Stomach (tissue), 9 donors: Measurements from ENCODE around the gene PRXL2A. TPM values are rescaled to one million over a fixed set of nuclear protein-coding genes. Genes with fewer than 3 reads are reported as not detected.

Source experiments
- DNase-seq, 2 donors: peaks; one replicate each; pipeline versions ENCODE4 v3.0.0 to v3.0.0-alpha.2; 2013 to 2019
- H3K27ac ChIP-seq, 5 donors: fragments of 200-600 bp in 4 of 5; sonication (generic) in 4 of 5; one replicate each; pipeline ENCODE4 v1.5.1; 2013 to 2019; ENCODE audit warnings: mild to moderate bottlenecking in 1 of 5, moderate library complexity in 1 of 5
- H3K27me3 ChIP-seq, 3 donors: fragments of 200-600 bp; sonication (generic); one replicate each; pipeline ENCODE4 v1.5.1; 2017 to 2019; ENCODE audit warnings: mixed run types in 1 of 3
- H3K36me3 ChIP-seq, 4 donors: fragments of 200-600 bp; sonication (generic); 1 replicate in 3 of 4; 2 replicates in 1 of 4; pipeline ENCODE4 v1.5.1; 2016 to 2019
- H3K4me1 ChIP-seq, 4 donors: fragments of 200-600 bp; sonication (generic); one replicate each; pipeline ENCODE4 v1.5.1; 2016 to 2019
- H3K4me3 ChIP-seq, 4 donors: fragments of 200-600 bp; sonication (generic) in 3 of 4; one replicate each; pipeline ENCODE4 v1.5.1; 2016 to 2019; ENCODE audit warnings: mild to moderate bottlenecking in 1 of 4
- H3K9me3 ChIP-seq, 4 donors: fragments of 200-600 bp; sonication (generic); one replicate each; pipeline ENCODE4 v1.5.1; 2016 to 2019
- CTCF ChIP-seq, 7 experiments: fragments of 450-650 bp in 4 of 7; fragments of 200-600 bp in 3 of 7; sonication (generic) in 3 of 7; IDR thresholded peaks; one replicate each; pipeline ENCODE4 v1.5.1; 2016 to 2019; ENCODE audit warnings: antibody characterized with exemption in 7 of 7, control low read depth in 2 of 7, mild to moderate bottlenecking in 1 of 7
- EP300 ChIP-seq: sonication (generic); formaldehyde crosslinking; IDR thresholded peaks from one replicate; pipeline ENCODE4 v1.6.1; 2017; ENCODE audit warnings: antibody characterized with exemption
- POLR2A ChIP-seq, 4 donors: fragments of 450-650 bp; IDR thresholded peaks; one replicate each; pipeline ENCODE4 v1.6.1; 2016; ENCODE audit warnings: antibody characterized with exemption in 4 of 4, control low read depth in 2 of 4, mild to moderate bottlenecking in 1 of 4, moderate library complexity in 1 of 4
- POLR2AphosphoS5 ChIP-seq, 3 donors: sonication (generic); formaldehyde crosslinking; IDR thresholded peaks; one replicate each; pipeline ENCODE4 v1.6.1; 2016; ENCODE audit warnings: antibody characterized with exemption in 3 of 3
- WGBS, 5 donors: extraction: QIAGEN DNeasy Blood & Tissue Kit in 3 of 5; methylation state at CpG; one replicate each; pipeline versions ENCODE4 v1.1.5 to v1.1.7; 2013 to 2018; 5-methylcytosine and 5-hydroxymethylcytosine counted together
- intact Hi-C: fragments of 100-400 bp; cut with DNase I; formaldehyde crosslinking; loops from one replicate; pipeline ENCODE4 v1.15.1; 2023; ENCODE audit warnings: low total_unique reads
- polyA plus RNA-seq, 3 donors: library from polyadenylated mRNA; stranded (reverse); fragments of 200-250 nt; gene quantifications; one replicate each; pipeline ENCODE4 v1.2.3, GENCODE V29; 2013
- total RNA-seq, 5 donors: library from RNA; depleted of rRNA; stranded (reverse); fragments of >200 nt; gene quantifications; one replicate each; pipeline versions ENCODE4 v1.1.0 to v1.2.3, GENCODE V29; 2014 to 2016
- donor health status: healthy with polysubstance abuse.
- donor health status: Bipolar disorder and iron deficiency.
- donor health status: healthy.

The PRXL2A gene
- total and polyA plus RNA-seq, 8 donors: 6.7 to 56.8 (median 17.8) TPM

- Histone ChIP-seq H3K4me3 (no peak overlapping the region), H3K36me3 (no peaks in the 10 kb centered on the region), H3K27ac (no peak overlapping the region), H3K27me3 (peaks cover 0 to 13% (median 0%) of the 10 kb centered on the region in 3 donors), H3K9me3 (no peaks in the 10 kb centered on the region), H3K4me1 (no peaks in the 10 kb centered on the region)
- intact Hi-C loops: no loop called here
- WGBS, 5 donors: 62 to 77% (median 70%) methylated on average over 2 of the region's 2 CpGs
- TF ChIP-seq POLR2AphosphoS5 (IDR thresholded peaks at IDR 0.05): no peak
- no peak for TF ChIP-seq EP300
- TF ChIP-seq POLR2A (IDR thresholded peaks at IDR 0.05): no peak
- TF ChIP-seq CTCF (IDR thresholded peaks at IDR 0.05): no peak
- no peak for DNase-seq
Measured at GRCh38 chr10:80394358-80394916, 13.9 kb upstream of the PRXL2A start.

- WGBS, 5 donors: 82 to 92% (median 88%) methylated on average over 2 of the region's 2 CpGs
- Histone ChIP-seq H3K27ac (no peak overlapping the region), H3K9me3 (no peaks in the 10 kb centered on the region), H3K27me3 (peaks cover 0 to 13% (median 0%) of the 10 kb centered on the region in 3 donors), H3K4me3 (no peak overlapping the region), H3K4me1 (no peaks in the 10 kb centered on the region), H3K36me3 (no peaks in the 10 kb centered on the region)
- no peak for DNase-seq
- TF ChIP-seq POLR2A (IDR thresholded peaks at IDR 0.05) (no peak), POLR2AphosphoS5 (IDR thresholded peaks at IDR 0.05) (no peak), CTCF (IDR thresholded peaks at IDR 0.05) (no peak), EP300 (no peak)
- intact Hi-C loops: no loop called here
Measured at GRCh38 chr10:80397014-80397413, 11.3 kb upstream of the PRXL2A start.

GRCh38 chr10:80400136-80400804 is 8.1 kb upstream of the PRXL2A start:
- TF ChIP-seq POLR2AphosphoS5 (IDR thresholded peaks at IDR 0.05): no peak
- no peak for TF ChIP-seq POLR2A (IDR thresholded peaks at IDR 0.05)
- no peak for TF ChIP-seq EP300
- TF ChIP-seq CTCF (IDR thresholded peaks at IDR 0.05): no peak
- intact Hi-C loops: no loop called here
- DNase-seq: no peak
- Histone ChIP-seq H3K36me3 (no peaks in the 10 kb centered on the region), H3K27ac (no peak overlapping the region), H3K27me3 (peaks cover 0 to 10% (median 0%) of the 10 kb centered on the region in 3 donors), H3K4me3 (no peak overlapping the region), H3K9me3 (no peaks in the 10 kb centered on the region), H3K4me1 (no peaks in the 10 kb centered on the region)
- whole genome bisulfite sequencing, 5 donors: 71 to 77% (median 74%) methylated on average over 8 of the region's 8 CpGs

- TF ChIP-seq POLR2AphosphoS5 (IDR thresholded peaks at IDR 0.05) (no peak), CTCF (IDR thresholded peaks at IDR 0.05) (no peak), POLR2A (IDR thresholded peaks at IDR 0.05) (no peak), EP300 (no peak)
- H3K9me3 ChIP-seq: no peaks in the 10 kb centered on the region
- no peak for DNase-seq
- intact Hi-C loops: no loop called here
- WGBS, 5 donors: 61 to 89% (median 85%) methylated on average over 1 of the region's 1 CpG
- no peaks in the 10 kb centered on the region for H3K36me3 ChIP-seq
- H3K4me1 ChIP-seq: peaks cover 0 to 25% (median 17%) of the 10 kb centered on the region in 4 donors
- H3K27me3 ChIP-seq: peaks cover 0 to 14% (median 0%) of the 10 kb centered on the region in 3 donors
- no peak overlapping the region for H3K27ac ChIP-seq
- no peak overlapping the region for H3K4me3 ChIP-seq
Measured at GRCh38 chr10:80405035-80405434, 3.3 kb upstream of the PRXL2A start.
